Thoracic aorta (tissue), 2 donors: ENCODE results near the gene MLKL. TPM values are rescaled to one million over a fixed set of nuclear protein-coding genes. Genes with fewer than 3 reads are reported as not detected.

ENCODE experiments used
- ATAC-seq: fragments of 150-250 bp; one replicate; pipeline ENCODE4 v1.8.0; 2017; ENCODE audit warnings: low read depth; ENCODE audit not compliant: insufficient number of reproducible peaks, low FRiP score
- DNase-seq: peaks from one replicate; pipeline ENCODE4 v3.0.0-alpha.2; 2020; ENCODE audit warnings: low spot score
- H3K27ac ChIP-seq, 2 donors: fragments of 200-600 bp; sonication (generic); 1 replicate in 1 of 2; 2 replicates in 1 of 2; pipeline ENCODE4 v1.5.1; 2016; ENCODE audit warnings: mild to moderate bottlenecking in 2 of 2, moderate library complexity in 2 of 2
- H3K27me3 ChIP-seq: fragments of 200-600 bp; sonication (generic); replicated peaks from 2 replicates; pipeline ENCODE4 v1.6.0; 2016; ENCODE audit warnings: mild to moderate bottlenecking; ENCODE audit not compliant: insufficient read depth
- H3K36me3 ChIP-seq: fragments of 200-600 bp; sonication (generic); one replicate; pipeline ENCODE4 v1.5.1; 2016
- H3K4me1 ChIP-seq, 2 donors: fragments of 200-600 bp; sonication (generic); 1 replicate in 1 of 2; 2 replicates in 1 of 2; pipeline versions ENCODE4 v1.5.1 to v1.6.0; 2016; ENCODE audit warnings: low read depth in 2 of 2, mild to moderate bottlenecking in 1 of 2; ENCODE audit not compliant: control insufficient read depth in 1 of 2
- H3K4me3 ChIP-seq: fragments of 200-600 bp; sonication (generic); 2 replicates; pipeline ENCODE4 v1.5.1; 2016; ENCODE audit warnings: mild to moderate bottlenecking
- H3K9me3 ChIP-seq: fragments of 200-600 bp; sonication (generic); 2 replicates; pipeline ENCODE4 v1.5.1; 2016
- CTCF ChIP-seq: fragments of 200-600 bp; sonication (generic); IDR thresholded peaks from one replicate; pipeline ENCODE4 v1.5.1; 2019; ENCODE audit warnings: antibody characterized with exemption
- total RNA-seq, 2 donors: library from RNA; depleted of rRNA; stranded (reverse); fragments of >200 nt; gene quantifications; one replicate each; pipeline versions ENCODE4 v1.1.0 to v1.2.3, GENCODE V29; 2016

Gene MLKL
- total RNA-seq, 2 donors from 2014 or later, result 11.4 to 47.0 TPM

- Histone ChIP-seq H3K27ac (no peak overlapping the region), H3K9me3 (no peaks in the 10 kb centered on the region), H3K27me3 (no peaks in the 10 kb centered on the region), H3K4me3 (no peak overlapping the region), H3K4me1 (peaks cover 0 to 12% of the 10 kb centered on the region in 2 donors), H3K36me3 (no peaks in the 10 kb centered on the region)
- ATAC-seq (no peak), DNase-seq (no peak)
- TF ChIP-seq CTCF, result no peak
Observed at GRCh38 chr16:74742051-74742481, 41.4 kb upstream of the MLKL start.

GRCh38 chr16:74740795-74741304, 40.2 kb upstream of the MLKL start:
- no peaks in the 10 kb centered on the region for H3K36me3 ChIP-seq
- H3K4me1 ChIP-seq, result peaks cover 0 to 12% of the 10 kb centered on the region in 2 donors
- no peaks in the 10 kb centered on the region for H3K9me3 ChIP-seq
- ATAC-seq (no peak), DNase-seq (no peak)
- TF ChIP-seq CTCF, result no peak
- no peak overlapping the region for H3K4me3 ChIP-seq
- H3K27me3 ChIP-seq, result no peaks in the 10 kb centered on the region
- H3K27ac ChIP-seq, result no peak overlapping the region

GRCh38 chr16:74739275-74739674, 38.6 kb upstream of the MLKL start:
- Histone ChIP-seq H3K4me1 (peaks cover 0 to 12% of the 10 kb centered on the region in 2 donors), H3K27ac (no peak overlapping the region), H3K36me3 (no peaks in the 10 kb centered on the region), H3K4me3 (no peak overlapping the region), H3K9me3 (no peaks in the 10 kb centered on the region), H3K27me3 (no peaks in the 10 kb centered on the region)
- no peak for DNase-seq
- ATAC-seq, result no peak
- TF ChIP-seq CTCF, result no peak

- H3K4me3 ChIP-seq, result no peak overlapping the region
- ATAC-seq (no peak), DNase-seq (no peak)
- H3K36me3 ChIP-seq, result no peaks in the 10 kb centered on the region
- no peaks in the 10 kb centered on the region for H3K27me3 ChIP-seq
- no peak overlapping the region for H3K27ac ChIP-seq
- peaks cover 0 to 7% of the 10 kb centered on the region in 2 donors for H3K4me1 ChIP-seq
- TF ChIP-seq CTCF, result no peak
- no peaks in the 10 kb centered on the region for H3K9me3 ChIP-seq
Observed at GRCh38 chr16:74738816-74739215, 38.2 kb upstream of the MLKL start.

GRCh38 chr16:74738113-74738541, 37.5 kb upstream of the MLKL start:
- Histone ChIP-seq H3K4me3 (no peak overlapping the region), H3K4me1 (peaks cover 0 to under 1% of the 10 kb centered on the region in 2 donors)

More at GRCh38 chr16:74738113-74738541, 37.5 kb upstream of the MLKL start:
- Histone ChIP-seq H3K36me3 (no peaks in the 10 kb centered on the region), H3K27ac (no peak overlapping the region), H3K27me3 (no peaks in the 10 kb centered on the region), H3K9me3 (no peaks in the 10 kb centered on the region)
- ATAC-seq, result no peak
- DNase-seq, result no peak
- no peak for TF ChIP-seq CTCF
